Mesothelial cell of epicardium (in vitro differentiated cells): ENCODE measurements around the gene PDF. TPM values are rescaled to one million over a fixed set of nuclear protein-coding genes. Genes with fewer than 3 reads are reported as not detected.

Experiments
- DNase-seq, 2 experiments: peaks; one replicate each; pipeline ENCODE4 v3.0.0; 2021; ENCODE audit warnings: low spot score in 2 of 2; ENCODE audit not compliant: unreplicated experiment in 2 of 2
- H3K27ac Mint-ChIP-seq: 2 replicates; pipeline ENCODE4 v1.8.0; 2021; ENCODE audit warnings: mixed read lengths
- H3K27me3 Mint-ChIP-seq: 2 replicates; pipeline ENCODE4 v1.8.0; 2021; ENCODE audit warnings: low read depth, mixed read lengths
- H3K36me3 Mint-ChIP-seq: 2 replicates; pipeline ENCODE4 v1.8.0; 2021; ENCODE audit warnings: mixed read lengths
- H3K4me1 Mint-ChIP-seq: 2 replicates; pipeline ENCODE4 v1.8.0; 2021; ENCODE audit warnings: mixed read lengths
- H3K4me3 Mint-ChIP-seq: 2 replicates; pipeline ENCODE4 v1.8.0; 2021; ENCODE audit warnings: mild to moderate bottlenecking, moderate library complexity, mixed read lengths
- H3K9me3 Mint-ChIP-seq: 2 replicates; pipeline ENCODE4 v1.8.0; 2021; ENCODE audit warnings: mixed read lengths
- total RNA-seq: library from RNA; stranded (reverse); gene quantifications from 3 replicates; pipeline ENCODE4 v1.2.1, GENCODE V29; 2021
- TF ChIP-seq, protein P1 (sequence below): fragments of 200-600 bp; sonication (generic); IDR thresholded peaks from one replicate; pipeline ENCODE4 v1.5.0; 2021; ENCODE audit warnings: antibody characterized with exemption; ENCODE audit not compliant: unreplicated experiment

The PDF gene
- total RNA-seq, 1 donor from 2014 or later: 14.1 TPM

DNA sequence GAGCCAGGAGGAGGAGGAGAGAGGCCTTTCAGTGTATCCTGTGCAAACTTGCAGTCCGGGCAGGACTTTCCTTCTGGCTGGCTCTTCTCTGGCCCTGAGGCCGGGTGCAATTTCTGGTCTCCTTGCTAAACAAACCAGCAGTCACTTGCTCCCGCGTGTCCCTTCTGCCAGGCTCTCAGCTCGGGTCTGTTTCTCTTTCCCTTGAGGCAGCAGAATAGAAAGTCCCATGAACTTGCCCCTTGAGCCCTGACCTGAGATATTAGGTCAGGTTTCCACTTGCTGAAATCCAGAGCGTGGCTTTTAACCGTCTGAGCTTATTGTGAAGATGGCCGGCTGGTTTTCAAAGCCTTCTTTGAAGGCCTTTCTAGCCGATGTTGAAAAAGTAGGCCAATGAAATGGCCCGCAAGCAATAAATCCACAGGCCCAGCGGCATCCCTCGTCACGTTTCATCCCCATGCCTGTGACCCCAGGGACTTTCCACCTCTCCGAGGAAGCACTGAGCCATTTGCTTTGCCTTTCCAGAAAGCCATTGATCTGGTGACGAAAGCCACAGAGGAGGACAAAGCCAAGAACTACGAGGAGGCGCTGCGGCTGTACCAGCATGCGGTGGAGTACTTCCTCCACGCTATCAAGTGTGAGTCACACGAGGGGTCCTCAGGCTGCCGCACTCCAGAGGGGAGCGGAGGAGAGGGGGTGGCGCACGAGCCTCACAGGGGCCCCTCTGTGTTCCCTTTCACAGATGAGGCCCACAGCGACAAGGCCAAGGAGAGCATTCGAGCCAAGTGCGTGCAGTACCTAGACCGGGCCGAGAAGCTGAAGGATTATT, 14.7 kb downstream of the PDF start:
- no peak overlapping the region for H3K4me3 Mint-ChIP-seq
- TF ChIP-seq, protein P1, sequence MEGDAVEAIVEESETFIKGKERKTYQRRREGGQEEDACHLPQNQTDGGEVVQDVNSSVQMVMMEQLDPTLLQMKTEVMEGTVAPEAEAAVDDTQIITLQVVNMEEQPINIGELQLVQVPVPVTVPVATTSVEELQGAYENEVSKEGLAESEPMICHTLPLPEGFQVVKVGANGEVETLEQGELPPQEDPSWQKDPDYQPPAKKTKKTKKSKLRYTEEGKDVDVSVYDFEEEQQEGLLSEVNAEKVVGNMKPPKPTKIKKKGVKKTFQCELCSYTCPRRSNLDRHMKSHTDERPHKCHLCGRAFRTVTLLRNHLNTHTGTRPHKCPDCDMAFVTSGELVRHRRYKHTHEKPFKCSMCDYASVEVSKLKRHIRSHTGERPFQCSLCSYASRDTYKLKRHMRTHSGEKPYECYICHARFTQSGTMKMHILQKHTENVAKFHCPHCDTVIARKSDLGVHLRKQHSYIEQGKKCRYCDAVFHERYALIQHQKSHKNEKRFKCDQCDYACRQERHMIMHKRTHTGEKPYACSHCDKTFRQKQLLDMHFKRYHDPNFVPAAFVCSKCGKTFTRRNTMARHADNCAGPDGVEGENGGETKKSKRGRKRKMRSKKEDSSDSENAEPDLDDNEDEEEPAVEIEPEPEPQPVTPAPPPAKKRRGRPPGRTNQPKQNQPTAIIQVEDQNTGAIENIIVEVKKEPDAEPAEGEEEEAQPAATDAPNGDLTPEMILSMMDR: no peak
- no peaks in the 10 kb centered on the region for H3K9me3 Mint-ChIP-seq
- no peaks in the 10 kb centered on the region for H3K27me3 Mint-ChIP-seq
- peaks cover 9% of the 10 kb centered on the region for H3K4me1 Mint-ChIP-seq
- H3K27ac Mint-ChIP-seq: no peak overlapping the region
- no peak for DNase-seq
- H3K36me3 Mint-ChIP-seq: peaks cover 25% of the 10 kb centered on the region

DNA sequence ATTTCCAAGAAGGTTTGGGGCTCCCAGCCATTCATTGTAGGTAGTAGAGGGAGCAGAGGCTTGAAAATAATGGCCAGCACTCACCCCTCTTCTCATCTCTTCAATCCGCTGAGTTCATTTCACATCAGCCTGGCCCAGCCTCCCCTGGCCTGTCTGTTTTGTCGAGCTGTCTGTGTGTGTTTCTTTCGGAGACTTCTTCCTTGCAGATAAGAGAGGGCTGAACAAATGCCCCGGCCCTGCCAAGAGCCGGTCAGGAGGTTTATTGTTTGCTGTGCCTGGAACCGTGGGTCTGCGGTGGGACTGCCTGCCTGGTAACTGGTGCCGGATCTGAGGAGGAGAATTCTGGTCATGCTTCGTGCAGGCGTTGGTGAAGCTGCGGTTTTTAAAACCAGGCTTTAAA, 15.9 kb downstream of the PDF start:
- Mint-ChIP-seq H3K4me1 (peaks cover 9% of the 10 kb centered on the region), H3K36me3 (peaks cover 23% of the 10 kb centered on the region), H3K4me3 (no peak overlapping the region), H3K9me3 (no peaks in the 10 kb centered on the region), H3K27ac (no peak overlapping the region), H3K27me3 (no peaks in the 10 kb centered on the region)
- DNase-seq: no peak
- TF ChIP-seq, protein P1: no peak

- H3K4me3 Mint-ChIP-seq: peak overlapping the region; percentile 39
Observed at GRCh38 chr16:69313469-69313868, 16.9 kb downstream of the PDF start.

DNA sequence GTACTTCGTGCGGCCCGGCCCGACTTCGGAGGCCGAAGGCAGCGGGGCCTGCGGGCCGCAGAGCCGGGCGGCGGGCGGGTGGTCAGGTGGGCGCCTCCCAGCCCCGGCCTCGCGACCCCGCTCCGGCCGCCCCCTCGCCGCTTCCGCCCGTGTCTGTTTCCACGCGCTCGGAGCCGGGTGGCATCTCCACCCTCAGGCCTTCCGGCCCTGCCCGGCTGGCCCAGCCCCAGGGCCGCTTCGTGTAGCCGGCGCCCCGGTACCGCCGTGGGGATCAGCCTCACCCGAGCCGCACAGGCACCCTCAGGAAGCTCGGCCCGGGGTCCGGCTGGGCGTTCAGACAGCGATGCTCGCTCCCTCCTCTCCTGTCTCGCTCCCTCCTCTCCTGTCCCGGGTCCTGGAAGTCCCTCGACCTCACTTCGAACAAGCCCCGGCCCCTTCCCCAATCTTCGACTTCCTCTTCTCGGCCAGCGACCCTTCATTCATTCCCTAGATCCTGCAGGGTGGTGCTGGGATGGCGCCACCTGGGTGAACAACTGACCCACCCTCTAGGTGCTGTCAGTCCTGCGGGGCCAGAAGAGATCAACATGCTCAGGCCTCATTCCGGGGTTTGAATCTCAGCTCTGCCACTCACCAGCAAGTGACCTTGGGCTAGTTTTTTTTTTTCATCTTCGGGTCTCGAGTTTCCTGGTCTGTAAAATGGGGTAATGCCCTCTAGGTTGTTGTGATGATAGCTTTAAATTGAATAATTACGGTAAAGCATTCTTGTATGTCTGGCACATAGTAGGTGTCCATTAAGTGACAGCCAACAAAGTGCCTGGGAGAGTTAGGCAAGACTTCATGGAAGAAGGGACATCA, 18.6 kb downstream of the PDF start:
- TF ChIP-seq, protein P1: no peak
- Mint-ChIP-seq H3K9me3 (no peaks in the 10 kb centered on the region), H3K27ac (peak overlapping the region; percentile 93), H3K27me3 (no peaks in the 10 kb centered on the region), H3K4me1 (peaks cover 9% of the 10 kb centered on the region), H3K36me3 (peaks cover 12% of the 10 kb centered on the region), H3K4me3 (peak overlapping the region; percentile 91)
- peak in 1 of 2 experiments; percentile 62 for DNase-seq

More at GRCh38 chr16:69313469-69313868, 16.9 kb downstream of the PDF start:
- TF ChIP-seq, protein P1: no peak
- no peaks in the 10 kb centered on the region for H3K9me3 Mint-ChIP-seq
- peaks cover 18% of the 10 kb centered on the region for H3K36me3 Mint-ChIP-seq
- H3K27ac Mint-ChIP-seq: no peak overlapping the region
- peaks cover 9% of the 10 kb centered on the region for H3K4me1 Mint-ChIP-seq
- H3K27me3 Mint-ChIP-seq: no peaks in the 10 kb centered on the region
- no peak for DNase-seq

DNA sequence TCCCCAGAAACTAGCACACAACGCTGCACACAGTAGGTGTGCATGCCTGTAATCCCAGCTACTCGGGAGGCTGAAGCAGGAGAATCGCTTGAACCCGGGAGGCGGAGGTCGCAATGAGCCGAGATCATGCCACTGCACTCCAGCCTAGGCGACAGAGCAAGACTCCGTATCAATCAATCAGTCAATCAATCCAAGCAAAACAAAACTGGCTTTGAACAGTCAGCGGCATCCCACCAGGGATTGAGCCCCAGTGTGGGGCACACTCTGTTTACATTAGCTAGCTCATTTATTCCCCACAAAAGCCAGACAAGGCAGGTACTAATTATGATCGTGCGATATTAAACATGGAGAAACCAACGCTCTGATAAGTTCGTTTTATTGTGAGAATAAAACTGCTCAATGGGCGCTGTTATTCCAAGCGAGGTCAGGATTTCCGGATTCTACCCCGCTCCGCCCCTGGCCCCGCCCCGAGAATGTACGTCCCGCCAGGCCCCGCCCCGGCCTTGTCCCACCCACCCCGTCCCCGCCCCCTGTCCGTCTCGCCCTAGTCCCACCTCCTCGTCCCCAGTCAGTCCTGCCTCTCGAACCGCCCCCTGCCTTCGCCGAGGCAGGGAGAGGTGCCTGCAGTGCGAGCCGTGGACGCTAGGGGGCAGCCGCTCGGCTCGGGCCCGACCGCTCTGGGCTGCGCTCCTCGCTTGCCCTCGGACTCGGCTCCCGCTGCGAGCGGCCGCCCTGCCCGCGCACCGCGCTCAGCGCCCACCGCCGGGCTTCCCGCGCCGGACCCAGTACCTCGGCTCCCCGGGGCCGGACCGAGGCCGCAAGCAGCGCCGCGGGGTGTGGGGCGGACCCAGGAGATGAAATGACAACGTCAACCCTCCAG, 19.5 kb downstream of the PDF start, which contains the start of gene VPS4A:
VPS4A (plus strand) TSS at position 698 of the 880 bp plus-strand sequence; CDS start at position 860, 162 bp downstream.
- H3K9me3 Mint-ChIP-seq: no peaks in the 10 kb centered on the region
- TF ChIP-seq, protein P1: peak; percentile 91
- peaks cover 5% of the 10 kb centered on the region for H3K36me3 Mint-ChIP-seq
- peak within 1 kb of the TSS; percentile 91 for H3K4me3 Mint-ChIP-seq
- H3K27me3 Mint-ChIP-seq: no peaks in the 10 kb centered on the region
- DNase-seq: peak; percentile 96 to 100
- H3K4me1 Mint-ChIP-seq: peaks cover 9% of the 10 kb centered on the region
- H3K27ac Mint-ChIP-seq: peak within 1 kb of the TSS; percentile 93
